Peyer's patch (tissue), 4 donors: Measurements from ENCODE around the gene SNAP25. TPM values are rescaled to one million over a fixed set of nuclear protein-coding genes. Genes with fewer than 3 reads are reported as not detected.

Source experiments
- DNase-seq, 3 donors: peaks; one replicate each; pipeline ENCODE4 v3.0.0-alpha.2; 2017 to 2019
- H3K27ac ChIP-seq, 4 donors: fragments of 200-600 bp; sonication (generic); one replicate each; pipeline ENCODE4 v1.5.1; 2016 to 2019
- H3K27me3 ChIP-seq, 2 donors: fragments of 200-600 bp; sonication (generic); one replicate each; pipeline ENCODE4 v1.5.1; 2019
- H3K36me3 ChIP-seq, 3 donors: fragments of 200-600 bp; sonication (generic); one replicate each; pipeline ENCODE4 v1.5.1; 2016 to 2019
- H3K4me1 ChIP-seq, 4 donors: fragments of 200-600 bp; sonication (generic); one replicate each; pipeline ENCODE4 v1.5.1; 2016 to 2019
- H3K4me3 ChIP-seq, 4 donors: fragments of 200-600 bp; sonication (generic); 1 replicate in 3 of 4; 2 replicates in 1 of 4; pipeline ENCODE4 v1.5.1; 2016 to 2019; ENCODE audit warnings: mild to moderate bottlenecking in 1 of 4
- H3K9me3 ChIP-seq, 4 donors: fragments of 200-600 bp; sonication (generic); one replicate each; pipeline ENCODE4 v1.5.1; 2016 to 2019; ENCODE audit warnings: mild to moderate bottlenecking in 1 of 4
- CTCF ChIP-seq, 6 experiments: fragments of 450-650 bp in 4 of 6; fragments of 200-600 bp in 2 of 6; sonication (generic) in 1 of 6; IDR thresholded peaks; one replicate each; pipeline ENCODE4 v1.5.1; 2017 to 2019; ENCODE audit warnings: antibody characterized with exemption in 6 of 6, mild to moderate bottlenecking in 3 of 6, moderate library complexity in 1 of 6
- POLR2A ChIP-seq, 2 donors: fragments of 450-650 bp; IDR thresholded peaks; one replicate each; pipeline ENCODE4 v1.5.1; 2017; ENCODE audit warnings: antibody characterized with exemption in 2 of 2, mild to moderate bottlenecking in 2 of 2, moderate library complexity in 2 of 2
- total RNA-seq, 4 donors: library from RNA; depleted of rRNA; stranded (reverse); fragments of >200 nt; gene quantifications; one replicate each; pipeline ENCODE4 v1.1.0, GENCODE V29; 2016

The SNAP25 gene
- total RNA-seq, 4 donors from 2014 or later = 1.2 to 2.5 (median 1.6) TPM; not detected in 1

GRCh38 chr20:10174400-10174799, 44.2 kb upstream of the SNAP25 start:
- Histone ChIP-seq H3K4me3 (no peak overlapping the region), H3K27ac (no peak overlapping the region), H3K9me3 (no peaks in the 10 kb centered on the region), H3K4me1 (peaks cover 0 to 8% (median 0%) of the 10 kb centered on the region in 4 donors), H3K36me3 (no peaks in the 10 kb centered on the region), H3K27me3 (no peaks in the 10 kb centered on the region)
- no peak for DNase-seq
- no peak for TF ChIP-seq POLR2A (IDR thresholded peaks at IDR 0.05)
- no peak for TF ChIP-seq CTCF (IDR thresholded peaks at IDR 0.05)

- Histone ChIP-seq H3K4me1 (peaks cover 0 to 2% (median 0%) of the 10 kb centered on the region in 4 donors), H3K27me3 (no peaks in the 10 kb centered on the region), H3K4me3 (no peak overlapping the region), H3K27ac (no peak overlapping the region), H3K36me3 (no peaks in the 10 kb centered on the region), H3K9me3 (no peaks in the 10 kb centered on the region)
- DNase-seq = no peak
- no peak for TF ChIP-seq POLR2A (IDR thresholded peaks at IDR 0.05)
- no peak for TF ChIP-seq CTCF (IDR thresholded peaks at IDR 0.05)
These were observed 41.3 kb upstream of the SNAP25 start for GRCh38 chr20:10177326-10177725.

GRCh38 chr20:10178091-10178490, 40.5 kb upstream of the SNAP25 start:
- no peak for DNase-seq
- Histone ChIP-seq H3K27ac (no peak overlapping the region), H3K4me3 (no peak overlapping the region), H3K27me3 (no peaks in the 10 kb centered on the region), H3K4me1 (no peaks in the 10 kb centered on the region), H3K36me3 (no peaks in the 10 kb centered on the region), H3K9me3 (no peaks in the 10 kb centered on the region)
- TF ChIP-seq CTCF (IDR thresholded peaks at IDR 0.05) (no peak), POLR2A (IDR thresholded peaks at IDR 0.05) (no peak)

GRCh38 chr20:10178727-10179313, 39.8 kb upstream of the SNAP25 start:
- no peaks in the 10 kb centered on the region for H3K36me3 ChIP-seq
- no peaks in the 10 kb centered on the region for H3K4me1 ChIP-seq
- no peak overlapping the region for H3K27ac ChIP-seq
- no peaks in the 10 kb centered on the region for H3K27me3 ChIP-seq
- TF ChIP-seq CTCF (IDR thresholded peaks at IDR 0.05) (no peak), POLR2A (IDR thresholded peaks at IDR 0.05) (no peak)
- H3K9me3 ChIP-seq = no peaks in the 10 kb centered on the region
- no peak for DNase-seq
- H3K4me3 ChIP-seq = no peak overlapping the region

- no peak for DNase-seq
These were observed 38.9 kb upstream of the SNAP25 start for GRCh38 chr20:10179574-10180298.

More at GRCh38 chr20:10179574-10180298, 38.9 kb upstream of the SNAP25 start:
- no peaks in the 10 kb centered on the region for H3K36me3 ChIP-seq
- H3K27ac ChIP-seq = no peak overlapping the region
- H3K9me3 ChIP-seq = no peaks in the 10 kb centered on the region
- H3K4me3 ChIP-seq = no peak overlapping the region
- TF ChIP-seq POLR2A (IDR thresholded peaks at IDR 0.05) = no peak
- TF ChIP-seq CTCF (IDR thresholded peaks at IDR 0.05) = no peak
- no peaks in the 10 kb centered on the region for H3K4me1 ChIP-seq
- H3K27me3 ChIP-seq = no peaks in the 10 kb centered on the region
